Superior temporal gyrus (tissue), 1 donor: ENCODE measurements around the gene PIP5K1B.

Experiments
- DNase-seq: peaks from one replicate; pipeline ENCODE4 v3.0.0-alpha.2; 2016; ENCODE audit errors: extremely low spot score

The PIP5K1B gene

DNA sequence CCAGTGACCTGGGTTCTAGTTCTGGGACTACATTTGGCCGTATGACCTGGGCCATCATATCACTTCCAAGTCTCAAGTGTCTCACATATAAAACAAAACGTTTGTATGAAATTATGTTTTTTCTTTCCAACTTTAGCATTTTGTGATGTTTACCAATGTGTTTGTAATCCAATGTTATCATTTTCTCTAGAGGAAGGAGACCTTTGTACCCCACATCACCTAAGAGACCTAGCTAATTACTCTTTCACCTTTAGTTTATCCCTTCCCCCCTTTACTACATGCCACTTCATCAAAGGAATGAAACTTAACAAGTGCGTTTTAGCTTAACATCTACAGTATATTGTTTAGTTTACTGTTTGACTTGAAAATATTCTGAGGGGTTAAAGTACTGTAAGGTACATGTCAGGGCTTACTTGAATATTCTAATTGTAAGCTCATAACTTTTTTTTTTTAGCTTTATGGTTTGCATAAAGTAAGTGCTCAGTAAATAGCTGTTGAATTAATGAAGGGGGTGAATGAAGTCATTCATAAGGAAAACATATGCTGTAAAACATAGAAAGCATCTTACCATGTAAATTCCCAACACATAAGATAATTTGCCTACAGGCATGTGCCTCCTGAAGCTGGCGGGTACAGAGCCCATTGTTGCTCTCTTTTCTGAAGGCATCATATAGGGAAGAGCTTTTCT lies 2.9 kb downstream of the PIP5K1B start:
- DNase-seq, result no peak

GRCh38 chr9:68708513-68708912 lies 3.5 kb downstream of the PIP5K1B start:
- no peak for DNase-seq

GRCh38 chr9:68709291-68710110 lies 4.5 kb downstream of the PIP5K1B start:
- no peak for DNase-seq

- no peak for DNase-seq
Observed at GRCh38 chr9:68710111-68710471, 5.1 kb downstream of the PIP5K1B start.

- no peak for DNase-seq
Observed at GRCh38 chr9:68711281-68711680, 6.2 kb downstream of the PIP5K1B start.

DNA sequence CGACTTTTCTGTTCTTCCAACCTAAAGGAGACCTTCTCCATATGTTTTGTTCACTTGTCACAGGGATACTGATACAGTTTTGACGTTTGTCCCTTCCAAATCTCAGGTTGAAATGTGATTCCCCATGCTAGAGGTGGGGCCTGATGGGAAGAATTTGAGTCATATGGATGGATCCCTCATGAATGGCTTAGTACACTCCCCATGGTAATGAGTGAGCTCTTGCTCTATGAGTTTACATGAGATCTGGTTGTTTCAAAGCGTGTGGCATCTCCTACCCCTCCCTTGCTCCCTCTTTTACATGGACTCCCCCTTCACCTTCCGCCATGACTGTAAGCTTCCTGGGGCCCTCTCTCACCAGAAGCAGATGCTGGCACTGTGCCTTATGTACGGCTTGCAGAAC lies 6.9 kb downstream of the PIP5K1B start:
- DNase-seq, result no peak

DNA sequence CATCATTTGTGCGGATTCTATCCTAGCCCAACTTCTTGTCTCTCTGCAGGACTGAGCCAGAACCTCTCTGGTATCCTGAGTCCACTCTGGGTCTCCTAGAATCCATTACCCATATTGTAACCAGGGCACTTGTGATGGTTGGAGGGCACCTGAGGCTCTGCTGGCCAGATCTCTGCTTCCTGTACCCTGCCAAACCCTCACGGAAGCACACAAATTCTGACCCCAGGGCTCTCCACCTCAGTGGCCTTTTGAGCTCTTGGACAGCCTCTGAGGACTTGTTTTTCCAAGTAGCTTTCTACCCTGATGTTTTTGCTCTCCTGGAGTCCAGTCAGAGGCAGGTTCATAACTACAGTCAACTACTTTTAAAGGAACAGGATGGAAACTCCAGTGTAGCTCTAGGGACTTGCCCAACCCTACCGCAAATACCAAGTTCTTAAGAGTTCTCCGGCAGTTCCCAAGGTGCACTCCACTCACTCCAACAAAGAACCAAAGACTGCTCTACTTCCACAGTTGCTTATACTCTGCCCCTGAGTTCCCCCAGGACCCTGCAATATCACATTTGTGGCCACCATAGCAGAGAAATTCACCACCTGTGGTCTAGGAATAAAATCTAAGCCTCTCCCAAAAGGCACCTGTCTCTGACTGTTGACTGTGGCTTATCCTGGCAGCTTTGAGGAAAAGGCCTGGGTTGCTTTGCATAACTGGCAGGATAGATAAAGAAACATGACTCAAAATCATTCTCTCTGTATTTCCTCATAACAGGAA lies 9.6 kb downstream of the PIP5K1B start:
- DNase-seq, result no peak

DNA sequence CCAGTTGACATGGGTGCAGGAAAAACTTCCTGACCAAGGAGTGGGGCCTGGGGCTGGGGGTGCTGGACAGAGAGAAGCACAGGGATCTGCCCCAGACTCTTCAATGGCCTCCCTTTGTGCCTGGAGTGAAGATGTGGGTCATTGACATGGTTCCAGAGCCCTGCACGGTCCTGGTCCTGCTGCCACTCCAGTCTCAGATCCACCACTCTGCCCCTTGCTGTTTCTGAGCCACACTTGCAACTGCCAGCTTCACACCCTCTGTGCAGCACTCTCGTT lies 10.1 kb downstream of the PIP5K1B start:
- DNase-seq, result no peak

DNA sequence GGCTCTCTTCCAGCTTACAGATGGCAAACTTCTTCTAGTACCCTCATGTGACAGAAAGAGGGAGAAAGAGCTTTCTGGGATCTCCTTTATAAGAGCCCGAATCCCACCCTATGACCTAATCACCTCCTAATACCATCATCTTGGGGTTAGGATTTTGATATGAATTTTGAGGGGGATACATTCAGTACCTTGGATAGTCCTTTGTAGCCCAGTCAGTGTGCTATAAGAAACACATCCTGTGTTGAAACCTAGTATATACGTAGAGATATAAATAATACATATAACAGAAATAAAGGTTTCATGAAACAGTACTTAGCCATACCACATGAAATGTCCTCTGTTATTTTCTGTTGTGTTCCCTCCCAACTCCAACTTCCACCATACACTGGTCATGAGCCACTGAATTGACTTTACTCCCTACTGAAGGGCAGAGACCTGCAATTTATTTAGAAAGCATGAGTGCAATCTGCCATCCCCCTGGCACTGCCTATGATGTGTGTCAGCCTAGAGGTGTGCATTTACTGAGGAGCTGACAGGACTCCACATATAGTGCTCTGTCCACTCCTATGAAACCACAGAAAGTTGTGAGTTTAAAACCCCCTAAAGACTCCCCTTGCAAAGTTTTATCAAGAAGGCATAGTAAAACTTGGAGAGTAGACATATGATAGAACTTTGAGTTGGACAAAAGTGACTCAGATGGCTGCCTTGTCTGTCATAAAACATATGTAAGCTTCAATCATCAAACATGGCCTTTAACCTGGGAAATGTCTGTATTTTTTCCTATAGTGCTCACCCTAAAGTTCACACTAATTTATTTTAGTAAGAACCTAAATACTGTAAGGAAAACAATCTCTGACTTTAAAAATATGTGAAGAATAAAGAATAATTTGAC lies 12.8 kb downstream of the PIP5K1B start:
- DNase-seq, result no peak

DNA sequence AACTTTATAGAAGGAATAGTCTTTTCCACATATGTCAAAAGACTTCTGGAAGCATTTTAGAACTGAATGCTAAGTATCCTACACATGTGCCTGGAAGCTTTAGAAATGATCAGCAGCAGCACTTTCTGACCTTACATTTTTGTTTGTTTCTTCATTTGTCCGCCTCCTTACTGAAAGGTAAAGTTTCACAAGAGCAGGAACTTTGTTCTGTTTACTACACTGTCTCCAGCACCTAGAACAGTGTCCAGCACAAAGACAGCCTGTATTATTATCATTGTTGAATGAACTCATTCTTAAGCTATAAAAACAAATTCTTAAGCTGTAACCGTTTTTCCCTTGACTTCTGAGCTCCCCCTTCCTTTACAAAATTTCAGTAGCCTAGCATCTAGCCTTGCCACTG lies 14.8 kb downstream of the PIP5K1B start:
- no peak for DNase-seq

DNA sequence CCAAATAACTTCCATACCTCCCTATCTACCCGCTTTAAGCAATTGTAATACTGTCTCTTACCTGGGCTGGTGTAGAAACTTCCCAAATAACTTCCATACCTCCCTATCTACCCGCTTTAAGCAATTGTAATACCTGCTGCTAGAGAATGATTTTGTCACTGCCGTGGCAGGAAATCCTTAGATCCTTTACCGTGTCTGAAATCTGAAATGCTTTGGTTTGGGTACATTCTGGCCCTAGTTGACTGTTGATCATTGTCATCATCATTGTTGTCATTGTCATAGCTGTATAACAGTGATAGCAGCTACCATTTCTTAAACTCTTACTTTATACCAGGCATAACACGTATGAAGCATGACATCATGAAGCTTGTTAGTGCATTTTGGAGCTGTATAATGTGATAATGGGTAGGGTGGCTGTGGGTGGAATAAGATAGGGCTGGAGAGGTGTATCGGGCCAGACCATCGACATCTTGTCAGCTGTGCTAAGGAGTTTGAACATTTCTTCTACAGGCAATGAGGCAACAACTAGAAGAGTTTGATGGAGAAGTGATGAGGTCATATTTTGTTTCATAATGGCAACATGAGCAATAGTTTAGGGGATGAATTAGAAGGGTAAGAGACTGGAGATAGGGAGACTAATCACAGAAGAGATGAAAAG lies 15.7 kb downstream of the PIP5K1B start:
- DNase-seq, result no peak

DNA sequence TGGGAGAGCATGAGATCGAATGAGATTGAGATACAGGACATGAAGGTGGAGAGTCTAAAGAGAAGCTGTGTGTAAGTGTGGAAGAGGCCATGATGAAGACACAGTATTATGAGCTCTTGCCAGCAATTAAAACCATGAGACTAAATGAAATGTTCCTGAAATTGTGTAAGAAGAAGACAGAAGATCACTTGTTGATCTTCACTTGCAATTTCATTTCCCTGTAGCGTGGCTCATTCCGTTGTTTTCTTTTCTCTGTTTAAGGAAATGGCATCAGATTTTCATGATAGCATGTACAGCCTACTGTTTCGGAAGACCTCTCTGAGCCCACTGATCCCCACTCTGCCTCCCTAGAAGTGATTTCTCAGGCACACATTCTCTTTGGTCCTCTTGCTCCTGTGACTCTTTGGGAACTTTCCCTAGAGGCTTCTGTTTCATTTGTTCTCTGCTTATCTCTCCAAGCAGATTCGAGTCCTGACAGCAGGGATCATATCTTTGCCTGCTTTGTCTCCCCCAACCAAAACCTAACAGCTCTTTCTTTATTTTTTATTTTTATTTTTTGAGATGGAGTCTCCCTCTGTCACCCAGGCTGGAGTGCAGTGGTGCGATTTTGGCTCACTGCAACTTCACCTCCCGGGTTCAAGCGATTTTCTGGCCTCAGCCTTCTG lies 16.8 kb downstream of the PIP5K1B start:
- no peak for DNase-seq

- no peak for DNase-seq
Observed at GRCh38 chr9:68725070-68725469, 20.0 kb downstream of the PIP5K1B start.

DNA sequence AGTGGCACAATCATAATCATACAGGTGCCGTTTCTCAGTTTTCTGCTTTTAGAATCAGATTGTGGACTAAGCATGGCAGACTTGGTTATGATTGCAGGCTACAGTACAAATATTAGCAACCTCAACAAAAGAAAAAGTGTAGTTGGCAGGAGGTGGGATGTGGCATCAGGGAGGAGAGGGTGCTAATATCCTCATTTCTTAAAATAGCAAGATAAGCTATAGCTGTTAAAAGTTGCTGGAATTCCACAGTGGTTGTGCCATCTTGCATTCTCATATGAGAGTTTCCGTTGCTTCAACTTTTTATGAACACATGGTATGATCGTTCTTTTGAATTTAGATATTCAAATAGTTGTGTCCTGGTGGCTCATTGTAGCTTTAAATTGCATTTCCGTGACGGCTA lies 21.4 kb downstream of the PIP5K1B start:
- no peak for DNase-seq

- DNase-seq, result no peak
Observed at GRCh38 chr9:68727636-68728035, 22.6 kb downstream of the PIP5K1B start.

- DNase-seq, result no peak
Observed at GRCh38 chr9:68728731-68729130, 23.7 kb downstream of the PIP5K1B start.

DNA sequence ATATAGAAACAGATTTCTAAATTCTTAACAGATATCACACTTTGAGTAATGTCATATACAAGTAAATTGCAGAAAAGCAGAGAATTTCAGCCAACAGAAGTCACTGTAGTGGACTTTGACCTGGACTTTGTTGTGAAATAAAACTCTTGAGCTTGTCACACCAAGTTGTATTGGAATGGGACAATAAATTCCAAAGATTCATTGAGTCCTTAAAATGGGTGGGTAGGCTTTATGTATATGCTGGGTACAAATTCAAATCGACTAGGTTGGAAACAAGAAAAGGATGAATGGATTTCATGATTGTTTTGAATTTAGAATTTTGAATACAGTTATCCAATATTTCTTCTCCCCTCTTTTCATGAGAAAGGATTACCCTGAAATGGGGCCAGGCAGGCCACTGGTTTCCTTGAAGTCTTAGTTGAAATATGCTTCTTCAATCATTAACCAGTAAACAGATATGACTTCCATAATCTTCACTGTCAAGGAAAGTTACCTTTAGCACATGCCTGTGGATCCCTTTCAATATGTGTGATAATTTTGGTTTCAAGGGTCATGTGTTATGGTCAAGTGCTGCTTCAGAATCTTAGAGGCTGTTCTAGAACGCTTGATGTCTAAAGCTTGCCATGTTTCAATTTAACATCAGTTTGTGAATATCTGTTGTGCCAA lies 25.7 kb downstream of the PIP5K1B start:
- no peak for DNase-seq

DNA sequence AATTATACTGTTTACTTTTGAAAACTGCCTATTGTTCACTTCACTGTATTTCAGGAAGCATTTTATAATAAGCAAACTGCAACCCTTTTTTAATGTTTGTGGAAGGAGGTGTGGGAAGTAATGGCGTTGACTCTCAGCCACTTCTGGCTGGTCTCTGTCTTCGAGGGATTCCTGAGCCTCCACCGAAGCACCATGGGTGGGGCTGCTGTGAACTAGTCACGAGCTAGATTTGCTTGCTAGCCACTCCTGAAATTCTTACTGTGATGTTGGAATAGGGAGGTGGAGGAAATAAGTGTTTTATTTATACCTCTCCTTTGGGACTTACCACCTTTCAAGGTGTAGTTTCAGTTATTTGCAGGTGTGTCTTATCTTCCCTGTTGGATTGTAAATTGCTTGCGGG lies 26.8 kb downstream of the PIP5K1B start:
- no peak for DNase-seq

DNA sequence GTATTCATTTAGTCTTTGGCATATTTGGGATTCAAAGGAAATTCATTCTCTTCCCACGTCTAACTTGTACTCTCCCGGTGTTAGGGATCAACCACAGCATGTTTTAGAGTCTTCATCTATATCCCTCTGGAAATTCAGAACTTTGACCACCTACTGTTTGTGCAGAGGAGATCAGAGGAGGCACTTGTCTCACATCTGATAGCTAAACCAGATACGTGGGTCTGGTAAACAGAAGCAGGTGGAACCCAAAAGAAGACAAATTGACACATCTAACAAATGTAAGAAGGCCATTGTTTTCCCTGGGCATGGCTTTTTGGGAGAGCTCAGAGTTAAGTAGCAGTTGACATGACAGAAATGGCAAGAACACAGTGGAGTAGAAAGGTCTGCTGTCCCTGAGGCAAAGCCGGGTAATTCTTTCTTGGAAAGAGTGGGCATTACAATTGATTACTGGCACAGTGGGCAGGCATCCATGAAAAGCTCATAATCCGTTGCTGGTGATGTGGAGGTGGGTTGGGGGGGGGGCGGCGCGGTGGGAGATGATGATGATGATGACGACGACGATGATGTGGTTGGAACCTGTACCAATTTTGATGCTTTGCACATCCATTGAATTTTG lies 27.5 kb downstream of the PIP5K1B start:
- no peak for DNase-seq

GRCh38 chr9:68733021-68733405 lies 28.0 kb downstream of the PIP5K1B start:
- DNase-seq, result no peak
